Dermis blood vessel endothelial cell (primary cell): ENCODE data around the gene NR3C1. TPM values are rescaled to one million over a fixed set of nuclear protein-coding genes. Genes with fewer than 3 reads are reported as not detected.
"Not testable (repeated sequence)": the region's sequence is repeated elsewhere in the genome, so short reads cannot be mapped to it uniquely, and the experiment has no call there.

Experiments used
- DNase-seq: peaks from one replicate; pipeline ENCODE4 v3.0.0; 2010
- total RNA-seq: library from RNA; depleted of rRNA; stranded (reverse); fragments of >200 nt; gene quantifications from 2 replicates; pipeline ENCODE4 v1.2.3, GENCODE V29; 2014

The NR3C1 gene
- total RNA-seq, 1 donor from 2014 or later: 21.4 TPM

GRCh38 chr5:143329843-143330242 is 73.6 kb downstream of the NR3C1 start:
- no peak for DNase-seq

GRCh38 chr5:143328589-143329220 is 74.8 kb downstream of the NR3C1 start:
- no peak for DNase-seq

- DNase-seq: not testable (repeated sequence)
Observed at GRCh38 chr5:143325086-143325485, 78.4 kb downstream of the NR3C1 start.

GRCh38 chr5:143322931-143323630 is 80.4 kb downstream of the NR3C1 start:
- not testable (repeated sequence) for DNase-seq

GRCh38 chr5:143322176-143322575 is 81.3 kb downstream of the NR3C1 start:
- DNase-seq: no peak

GRCh38 chr5:143319437-143320227 is 83.9 kb downstream of the NR3C1 start:
- no peak for DNase-seq

- DNase-seq: no peak
Observed at GRCh38 chr5:143318833-143319232, 84.7 kb downstream of the NR3C1 start.

- no peak for DNase-seq
Observed at GRCh38 chr5:143318270-143318669, 85.2 kb downstream of the NR3C1 start.

GRCh38 chr5:143316844-143317631 is 86.4 kb downstream of the NR3C1 start:
- DNase-seq: peak; percentile 57

GRCh38 chr5:143316337-143316736 is 87.1 kb downstream of the NR3C1 start:
- no peak for DNase-seq

GRCh38 chr5:143315929-143316328 is 87.6 kb downstream of the NR3C1 start:
- DNase-seq: no peak

- DNase-seq: no peak
Observed at GRCh38 chr5:143315214-143315613, 88.3 kb downstream of the NR3C1 start.

GRCh38 chr5:143314659-143315058 is 88.8 kb downstream of the NR3C1 start:
- DNase-seq: peak; percentile 63

- no peak for DNase-seq
Observed at GRCh38 chr5:143314099-143314498, 89.4 kb downstream of the NR3C1 start.

- peak; percentile 29 for DNase-seq
Observed at GRCh38 chr5:143313298-143313852, 90.1 kb downstream of the NR3C1 start.

GRCh38 chr5:143312822-143313221 is 90.7 kb downstream of the NR3C1 start:
- DNase-seq: no peak

GRCh38 chr5:143311955-143312354 is 91.5 kb downstream of the NR3C1 start:
- no peak for DNase-seq

- DNase-seq: peak; percentile 79
Observed at GRCh38 chr5:143311428-143311827, 92.1 kb downstream of the NR3C1 start.

- DNase-seq: peak; percentile 37
Observed at GRCh38 chr5:143309661-143310431, 93.6 kb downstream of the NR3C1 start.

- no peak for DNase-seq
Observed at GRCh38 chr5:143308731-143309130, 94.8 kb downstream of the NR3C1 start.

- no peak for DNase-seq
Observed at GRCh38 chr5:143306040-143306439, 97.4 kb downstream of the NR3C1 start.
